Measurements from ENCODE around the gene DDX5. TPM values are rescaled to one million over a fixed set of nuclear protein-coding genes. Genes with fewer than 3 reads are reported as not detected.

The DDX5 gene
- total RNA-seq, 1 donor from 2014 or later, result 925 TPM

- H3K4me1 Mint-ChIP-seq, result no peaks in the 10 kb centered on the region
- no peaks in the 10 kb centered on the region for H3K9me3 Mint-ChIP-seq
- DNase-seq (ENCODE audit: low spot score in 2 of 2, unreplicated experiment in 2 of 2), result no peak
- H3K4me3 Mint-ChIP-seq, result no peak overlapping the region
- H3K36me3 Mint-ChIP-seq, result peaks cover 28% of the 10 kb centered on the region
- H3K27ac Mint-ChIP-seq, result no peak overlapping the region
- no peaks in the 10 kb centered on the region for H3K27me3 Mint-ChIP-seq (ENCODE audit: low read depth)
- TF ChIP-seq CTCF (IDR thresholded peaks at IDR 0.05; ENCODE audit: unreplicated experiment), result no peak
Observed at GRCh38 chr17:64546716-64547115, 40.6 kb upstream of the DDX5 start.

- Mint-ChIP-seq H3K9me3 (no peaks in the 10 kb centered on the region), H3K4me3 (no peak overlapping the region), H3K27me3 (ENCODE audit: low read depth) (no peaks in the 10 kb centered on the region), H3K36me3 (peaks cover 26% of the 10 kb centered on the region), H3K4me1 (no peaks in the 10 kb centered on the region), H3K27ac (no peak overlapping the region)
- no peak for DNase-seq (ENCODE audit: low spot score in 2 of 2, unreplicated experiment in 2 of 2)
- TF ChIP-seq CTCF (IDR thresholded peaks at IDR 0.05; ENCODE audit: unreplicated experiment), result no peak
Observed at GRCh38 chr17:64544742-64545141, 38.7 kb upstream of the DDX5 start.

- Mint-ChIP-seq H3K4me3 (no peak overlapping the region), H3K27me3 (ENCODE audit: low read depth) (no peaks in the 10 kb centered on the region), H3K36me3 (peaks cover 22% of the 10 kb centered on the region), H3K9me3 (no peaks in the 10 kb centered on the region), H3K4me1 (no peaks in the 10 kb centered on the region), H3K27ac (no peak overlapping the region)
- TF ChIP-seq CTCF (IDR thresholded peaks at IDR 0.05; ENCODE audit: unreplicated experiment), result no peak
- DNase-seq (ENCODE audit: low spot score in 2 of 2, unreplicated experiment in 2 of 2), result no peak
Observed at GRCh38 chr17:64540118-64540776, 34.2 kb upstream of the DDX5 start.

GRCh38 chr17:64538508-64539130, 32.5 kb upstream of the DDX5 start:
- no peaks in the 10 kb centered on the region for H3K9me3 Mint-ChIP-seq
- DNase-seq (ENCODE audit: low spot score in 2 of 2, unreplicated experiment in 2 of 2), result no peak
- no peaks in the 10 kb centered on the region for H3K4me1 Mint-ChIP-seq
- TF ChIP-seq CTCF (IDR thresholded peaks at IDR 0.05; ENCODE audit: unreplicated experiment), result no peak
- no peaks in the 10 kb centered on the region for H3K27me3 Mint-ChIP-seq (ENCODE audit: low read depth)
- peaks cover 26% of the 10 kb centered on the region for H3K36me3 Mint-ChIP-seq
- peak overlapping the region; percentile 44 for H3K27ac Mint-ChIP-seq
- no peak overlapping the region for H3K4me3 Mint-ChIP-seq

GRCh38 chr17:64537488-64537887, 31.4 kb upstream of the DDX5 start:
- H3K9me3 Mint-ChIP-seq, result no peaks in the 10 kb centered on the region
- H3K27ac Mint-ChIP-seq, result no peak overlapping the region
- H3K4me3 Mint-ChIP-seq, result no peak overlapping the region
- TF ChIP-seq CTCF (IDR thresholded peaks at IDR 0.05; ENCODE audit: unreplicated experiment), result no peak
- H3K27me3 Mint-ChIP-seq (ENCODE audit: low read depth), result no peaks in the 10 kb centered on the region
- no peaks in the 10 kb centered on the region for H3K4me1 Mint-ChIP-seq
- H3K36me3 Mint-ChIP-seq, result peaks cover 35% of the 10 kb centered on the region
- no peak for DNase-seq (ENCODE audit: low spot score in 2 of 2, unreplicated experiment in 2 of 2)

Measured in mesothelial cell of epicardium (in vitro differentiated cells).